Measurements from ENCODE around the gene ZNF526. TPM values are rescaled to one million over a fixed set of nuclear protein-coding genes. Genes with fewer than 3 reads are reported as not detected.
A peak's percentile ranks its signal among the peaks of the same experiment; 100 is the strongest.

Gene ZNF526
- total RNA-seq, 2 experiments from 2014 or later, result 12.1 to 14.5 TPM

GRCh38 chr19:42204664-42205063 lies 15.4 kb upstream of the ZNF526 start:
- no peak for DNase-seq
- H3K36me3 Mint-ChIP-seq, result peaks cover 45% of the 10 kb centered on the region
- H3K9me3 Mint-ChIP-seq, result no peaks in the 10 kb centered on the region
- H3K27me3 Mint-ChIP-seq, result no peaks in the 10 kb centered on the region
- no peak overlapping the region for H3K4me3 Mint-ChIP-seq
- H3K4me1 Mint-ChIP-seq, result peaks cover 56% of the 10 kb centered on the region
- H3K27ac Mint-ChIP-seq, result no peak overlapping the region

- H3K4me1 Mint-ChIP-seq, result peaks cover 34% of the 10 kb centered on the region
- no peaks in the 10 kb centered on the region for H3K27me3 Mint-ChIP-seq
- peaks cover 26% of the 10 kb centered on the region for H3K36me3 Mint-ChIP-seq
- no peak for DNase-seq
- H3K27ac Mint-ChIP-seq, result peak overlapping the region; percentile 57
- no peaks in the 10 kb centered on the region for H3K9me3 Mint-ChIP-seq
- H3K4me3 Mint-ChIP-seq, result no peak overlapping the region
These were observed 13.0 kb upstream of the ZNF526 start for GRCh38 chr19:42206871-42207755.

GRCh38 chr19:42207767-42208271 lies 12.3 kb upstream of the ZNF526 start:
- no peak for DNase-seq
- peaks cover 21% of the 10 kb centered on the region for H3K36me3 Mint-ChIP-seq
- no peak overlapping the region for H3K4me3 Mint-ChIP-seq

GRCh38 chr19:42208612-42209011 lies 11.5 kb upstream of the ZNF526 start:
- no peak for DNase-seq
- peaks cover 33% of the 10 kb centered on the region for H3K4me1 Mint-ChIP-seq
- no peaks in the 10 kb centered on the region for H3K27me3 Mint-ChIP-seq
- H3K36me3 Mint-ChIP-seq, result peaks cover 24% of the 10 kb centered on the region
- no peaks in the 10 kb centered on the region for H3K9me3 Mint-ChIP-seq
- H3K4me3 Mint-ChIP-seq, result no peak overlapping the region
- no peak overlapping the region for H3K27ac Mint-ChIP-seq

More at GRCh38 chr19:42207767-42208271, 12.3 kb upstream of the ZNF526 start:
- Mint-ChIP-seq H3K27me3 (no peaks in the 10 kb centered on the region), H3K27ac (peak overlapping the region; percentile 57), H3K4me1 (peaks cover 31% of the 10 kb centered on the region), H3K9me3 (no peaks in the 10 kb centered on the region)

- Mint-ChIP-seq H3K9me3 (peaks cover 1% of the 10 kb centered on the region), H3K27ac (peak overlapping the region; percentile 53), H3K36me3 (peaks cover 36% of the 10 kb centered on the region), H3K4me3 (no peak overlapping the region), H3K4me1 (peaks cover 40% of the 10 kb centered on the region), H3K27me3 (peaks cover 4% of the 10 kb centered on the region)
- no peak for DNase-seq
These were observed 7.2 kb upstream of the ZNF526 start for GRCh38 chr19:42212886-42213285.

GRCh38 chr19:42214810-42215485 lies 5.2 kb upstream of the ZNF526 start:
- H3K27me3 Mint-ChIP-seq, result peaks cover 4% of the 10 kb centered on the region
- peak overlapping the region; percentile 62 for H3K27ac Mint-ChIP-seq
- no peak for DNase-seq
- peaks cover 52% of the 10 kb centered on the region for H3K4me1 Mint-ChIP-seq
- H3K4me3 Mint-ChIP-seq, result peak overlapping the region; percentile 47
- peaks cover 1% of the 10 kb centered on the region for H3K9me3 Mint-ChIP-seq
- H3K36me3 Mint-ChIP-seq, result peaks cover 32% of the 10 kb centered on the region

- H3K36me3 Mint-ChIP-seq, result peaks cover 37% of the 10 kb centered on the region
- H3K4me3 Mint-ChIP-seq, result peak overlapping the region; percentile 93
- peaks cover 1% of the 10 kb centered on the region for H3K9me3 Mint-ChIP-seq
- H3K27ac Mint-ChIP-seq, result peak overlapping the region; percentile 99
- H3K4me1 Mint-ChIP-seq, result peaks cover 52% of the 10 kb centered on the region
- DNase-seq, result peak; percentile 49
- H3K27me3 Mint-ChIP-seq, result peaks cover 4% of the 10 kb centered on the region
These were observed 3.2 kb upstream of the ZNF526 start for GRCh38 chr19:42216653-42217519.

GRCh38 chr19:42217520-42218437 lies 2.3 kb upstream of the ZNF526 start, which contains the start of gene DEDD2:
TSS of gene DEDD2 (minus strand) at chr19:42217677. CDS start at chr19:42217007, 670 bp downstream.
- peaks cover 4% of the 10 kb centered on the region for H3K27me3 Mint-ChIP-seq
- DNase-seq, result peak; percentile 99
- peaks cover 55% of the 10 kb centered on the region for H3K4me1 Mint-ChIP-seq
- peaks cover 38% of the 10 kb centered on the region for H3K36me3 Mint-ChIP-seq
- H3K9me3 Mint-ChIP-seq, result peaks cover 1% of the 10 kb centered on the region
- H3K4me3 Mint-ChIP-seq, result peak within 1 kb of the TSS; percentile 98
- H3K27ac Mint-ChIP-seq, result peak within 1 kb of the TSS; percentile 99

GRCh38 chr19:42220751-42221097 lies 612 bp downstream of the ZNF526 start:
- H3K4me3 Mint-ChIP-seq, result peak overlapping the region; percentile 98
- H3K27ac Mint-ChIP-seq, result peak overlapping the region; percentile 99
- H3K27me3 Mint-ChIP-seq, result peaks cover 4% of the 10 kb centered on the region
- H3K36me3 Mint-ChIP-seq, result peaks cover 19% of the 10 kb centered on the region
- H3K9me3 Mint-ChIP-seq, result peaks cover 1% of the 10 kb centered on the region
- DNase-seq, result no peak
- H3K4me1 Mint-ChIP-seq, result peaks cover 35% of the 10 kb centered on the region

GRCh38 chr19:42224940-42225717 lies 5.0 kb downstream of the ZNF526 start:
- Mint-ChIP-seq H3K4me1 (peaks cover 28% of the 10 kb centered on the region), H3K27ac (no peak overlapping the region), H3K36me3 (peaks cover 28% of the 10 kb centered on the region), H3K27me3 (no peaks in the 10 kb centered on the region), H3K4me3 (no peak overlapping the region), H3K9me3 (no peaks in the 10 kb centered on the region)
- no peak for DNase-seq

GRCh38 chr19:42225718-42226292 lies 5.7 kb downstream of the ZNF526 start:
- no peak overlapping the region for H3K4me3 Mint-ChIP-seq
- no peaks in the 10 kb centered on the region for H3K9me3 Mint-ChIP-seq
- no peak for DNase-seq
- H3K27me3 Mint-ChIP-seq, result no peaks in the 10 kb centered on the region
- peaks cover 25% of the 10 kb centered on the region for H3K36me3 Mint-ChIP-seq
- H3K4me1 Mint-ChIP-seq, result peaks cover 27% of the 10 kb centered on the region
- H3K27ac Mint-ChIP-seq, result no peak overlapping the region

- Mint-ChIP-seq H3K4me1 (peaks cover 27% of the 10 kb centered on the region), H3K4me3 (no peak overlapping the region), H3K36me3 (peaks cover 22% of the 10 kb centered on the region), H3K27ac (no peak overlapping the region), H3K9me3 (no peaks in the 10 kb centered on the region), H3K27me3 (no peaks in the 10 kb centered on the region)
- DNase-seq, result no peak
These were observed 6.8 kb downstream of the ZNF526 start for GRCh38 chr19:42226886-42227285.

- peak overlapping the region; percentile 23 for H3K27ac Mint-ChIP-seq
- no peak for DNase-seq
These were observed 8.5 kb downstream of the ZNF526 start for GRCh38 chr19:42228641-42229040.

More at GRCh38 chr19:42228641-42229040, 8.5 kb downstream of the ZNF526 start:
- Mint-ChIP-seq H3K4me3 (no peak overlapping the region), H3K36me3 (peaks cover 21% of the 10 kb centered on the region), H3K27me3 (no peaks in the 10 kb centered on the region), H3K4me1 (peaks cover 19% of the 10 kb centered on the region), H3K9me3 (no peaks in the 10 kb centered on the region)

Measured in activated naive CD8-positive, alpha-beta T cell treated with anti-CD3 and anti-CD28 coated beads for 36 hours (primary cell).